ENCODE results near the gene CSNK2B.

The CSNK2B gene

DNA sequence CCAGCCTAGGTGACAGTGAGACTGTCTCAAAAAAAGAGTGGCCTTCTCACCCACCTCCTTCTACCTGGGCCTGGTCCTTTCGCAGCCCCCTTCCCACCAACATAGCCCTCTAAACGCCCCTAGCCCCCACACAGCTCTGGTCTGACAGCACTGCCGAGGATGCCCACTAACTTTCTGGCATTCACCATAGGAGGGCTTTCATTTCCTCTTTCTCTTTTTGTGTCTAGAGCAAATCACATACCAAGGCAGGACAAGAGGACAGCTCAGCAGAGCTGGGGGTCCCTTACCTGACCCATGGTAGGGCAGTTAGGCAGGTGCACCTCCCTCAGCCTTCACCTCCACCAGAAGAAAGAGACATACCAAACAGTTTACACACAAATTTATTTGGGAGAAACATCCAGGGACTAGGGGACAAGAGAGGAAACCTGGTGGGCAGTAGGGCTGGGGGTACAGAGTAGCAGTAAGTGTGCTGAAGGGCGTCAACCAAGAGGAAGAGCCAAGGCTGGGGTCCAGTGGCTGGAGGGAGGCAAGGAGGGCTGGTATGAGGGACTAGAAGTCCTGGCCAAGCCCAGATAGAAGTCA lies 10.5 kb downstream of the CSNK2B start:
- ChIA-PET POLR2A (no interaction called here), CTCF (interaction anchor here (1.1 kb wide), 1 partner anchor 276 kb away, joined by 5 read pairs; no protein-coding TSS in a partner anchor)
- TF ChIP-seq, protein P1, sequence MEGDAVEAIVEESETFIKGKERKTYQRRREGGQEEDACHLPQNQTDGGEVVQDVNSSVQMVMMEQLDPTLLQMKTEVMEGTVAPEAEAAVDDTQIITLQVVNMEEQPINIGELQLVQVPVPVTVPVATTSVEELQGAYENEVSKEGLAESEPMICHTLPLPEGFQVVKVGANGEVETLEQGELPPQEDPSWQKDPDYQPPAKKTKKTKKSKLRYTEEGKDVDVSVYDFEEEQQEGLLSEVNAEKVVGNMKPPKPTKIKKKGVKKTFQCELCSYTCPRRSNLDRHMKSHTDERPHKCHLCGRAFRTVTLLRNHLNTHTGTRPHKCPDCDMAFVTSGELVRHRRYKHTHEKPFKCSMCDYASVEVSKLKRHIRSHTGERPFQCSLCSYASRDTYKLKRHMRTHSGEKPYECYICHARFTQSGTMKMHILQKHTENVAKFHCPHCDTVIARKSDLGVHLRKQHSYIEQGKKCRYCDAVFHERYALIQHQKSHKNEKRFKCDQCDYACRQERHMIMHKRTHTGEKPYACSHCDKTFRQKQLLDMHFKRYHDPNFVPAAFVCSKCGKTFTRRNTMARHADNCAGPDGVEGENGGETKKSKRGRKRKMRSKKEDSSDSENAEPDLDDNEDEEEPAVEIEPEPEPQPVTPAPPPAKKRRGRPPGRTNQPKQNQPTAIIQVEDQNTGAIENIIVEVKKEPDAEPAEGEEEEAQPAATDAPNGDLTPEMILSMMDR (IDR thresholded peaks at IDR 0.05; ENCODE audit: insufficient read depth, low read length, missing control alignments): no peak
- H3K4me3 ChIP-seq (ENCODE audit: low read depth, low read length): no peak overlapping the region
- no peak for DNase-seq (ENCODE audit: low read depth, low spot score)

DNA sequence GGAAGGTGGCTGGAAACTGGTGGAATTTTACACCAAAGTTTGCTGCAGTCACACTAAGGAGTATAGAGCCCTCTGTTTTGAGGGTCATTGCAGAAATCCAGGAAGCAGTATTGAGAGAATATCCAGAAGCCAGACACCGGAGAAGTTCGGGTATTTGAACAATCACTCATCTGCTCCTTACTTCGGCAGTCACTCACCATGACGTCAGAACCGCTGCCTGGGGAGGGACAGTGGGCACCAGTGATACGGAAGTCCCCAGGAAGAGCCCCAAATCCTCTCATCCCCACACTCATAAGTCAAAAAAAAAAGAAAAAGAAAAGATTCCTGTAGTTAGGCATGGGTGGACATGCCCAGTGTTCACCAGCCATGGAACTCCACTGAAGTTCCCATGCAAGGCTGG lies 11.0 kb downstream of the CSNK2B start:
- no peak for DNase-seq (ENCODE audit: low read depth, low spot score)
- ChIA-PET CTCF (interaction anchor here (0.9 to 4.9 kb wide), 4 partner anchors 93 to 275 kb away, joined by 3 to 60 read pairs (median 12); no protein-coding TSS in a partner anchor), POLR2A (no interaction called here)

DNA sequence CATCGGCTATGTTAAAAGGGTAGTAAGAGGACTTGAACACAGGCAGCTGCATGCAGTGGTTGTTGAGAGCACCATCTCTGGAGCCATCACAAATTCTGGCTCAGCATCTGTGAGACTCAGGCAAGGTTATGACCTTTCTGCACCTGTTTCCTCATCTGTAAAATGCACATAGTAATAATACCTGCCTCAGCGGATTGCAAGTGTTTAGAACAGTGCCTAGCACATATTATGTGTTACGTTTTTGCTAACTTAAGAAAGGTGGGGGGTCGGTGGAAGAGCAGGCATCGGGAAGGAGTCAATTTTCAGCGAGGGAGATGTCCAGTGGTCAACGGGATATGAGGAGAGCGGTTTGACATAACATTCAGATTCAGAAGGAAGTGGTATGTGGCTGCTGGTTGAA lies 12.1 kb downstream of the CSNK2B start:
- TF ChIP-seq, protein P1 (IDR thresholded peaks at IDR 0.05; ENCODE audit: insufficient read depth, low read length, missing control alignments): no peak
- ChIA-PET CTCF (interaction anchor here (0.8 to 4.9 kb wide), 8 partner anchors 10 to 274 kb away, joined by 3 to 60 read pairs (median 8); partner anchors contain the start of gene NEU1), POLR2A (no interaction called here)
- no peak for DNase-seq (ENCODE audit: low read depth, low spot score)
- H3K4me3 ChIP-seq (ENCODE audit: low read depth, low read length): no peak overlapping the region

More for the DNA sequence above, 11.0 kb downstream of the CSNK2B start:
- H3K4me3 ChIP-seq (ENCODE audit: low read depth, low read length): no peak overlapping the region
- TF ChIP-seq, protein P1 (IDR thresholded peaks at IDR 0.05; ENCODE audit: insufficient read depth, low read length, missing control alignments): no peak

DNA sequence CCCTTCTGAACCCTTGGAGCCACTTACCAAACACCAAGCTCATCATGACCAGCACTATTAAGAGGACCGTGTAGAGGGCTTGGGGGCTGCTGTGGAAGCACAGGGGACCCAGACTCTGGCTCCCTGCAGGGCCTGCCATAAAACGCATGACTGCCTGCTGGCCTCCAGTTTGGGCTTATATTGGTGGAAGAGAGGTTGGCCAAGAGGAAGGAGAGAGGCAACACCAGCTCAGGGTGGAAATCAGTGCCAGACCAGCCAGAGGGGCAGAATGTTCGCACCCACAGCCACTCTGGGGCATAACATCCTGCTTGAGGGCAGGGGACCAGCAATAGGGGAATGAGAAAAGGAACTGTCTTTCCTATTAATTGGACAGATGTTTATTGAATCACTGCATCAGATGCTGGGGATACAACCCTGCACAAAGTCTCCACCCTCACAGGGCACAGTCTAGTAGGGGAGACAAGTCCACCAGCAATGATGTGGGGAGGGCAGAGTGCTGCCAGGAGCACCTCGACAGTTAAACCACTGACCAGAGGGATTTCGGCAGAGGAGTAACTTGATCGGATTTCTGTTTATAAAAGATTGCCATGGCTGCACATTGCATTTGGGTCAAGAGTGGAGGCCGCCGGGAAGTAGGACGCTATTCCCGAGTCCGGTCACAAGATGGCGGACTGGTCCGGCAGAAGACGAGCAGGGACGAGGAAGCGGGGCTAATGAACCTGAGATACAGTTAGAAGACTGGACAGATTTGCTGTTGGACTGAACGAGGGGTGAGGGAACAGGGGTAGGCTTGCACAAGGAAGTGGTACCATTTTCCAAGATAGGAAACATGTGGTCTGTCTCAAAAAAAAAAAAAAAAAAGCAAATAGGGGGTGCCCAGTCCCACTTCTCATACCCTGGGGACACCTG lies 14.6 kb downstream of the CSNK2B start, which contains the start of gene LY6G5C:
Gene LY6G5C (minus strand): TSS at position 842 of the 909 bp plus-strand sequence. CDS start 694 bp downstream, at position 148.
- POLR2A ChIA-PET: interaction anchor here (0.6 to 1.1 kb wide), 3 partner anchors 67 to 147 kb away, joined by 3 to 4 read pairs (median 4); partner anchors contain the start of gene HSPA1B
- H3K4me3 ChIP-seq (ENCODE audit: low read depth, low read length): peak within 1 kb of the TSS; percentile 58
- TF ChIP-seq, protein P1 (IDR thresholded peaks at IDR 0.05; ENCODE audit: insufficient read depth, low read length, missing control alignments): peak; percentile 78
- DNase-seq (ENCODE audit: low read depth, low spot score): peak; percentile 64
- CTCF ChIA-PET: interaction anchor here (0.6 to 4.9 kb wide), 33 partner anchors 8 to 276 kb away, joined by 3 to 60 read pairs (median 5); partner anchors contain the start of genes ABHD16A, C6orf47, GPANK1 and HSPA1B

DNA sequence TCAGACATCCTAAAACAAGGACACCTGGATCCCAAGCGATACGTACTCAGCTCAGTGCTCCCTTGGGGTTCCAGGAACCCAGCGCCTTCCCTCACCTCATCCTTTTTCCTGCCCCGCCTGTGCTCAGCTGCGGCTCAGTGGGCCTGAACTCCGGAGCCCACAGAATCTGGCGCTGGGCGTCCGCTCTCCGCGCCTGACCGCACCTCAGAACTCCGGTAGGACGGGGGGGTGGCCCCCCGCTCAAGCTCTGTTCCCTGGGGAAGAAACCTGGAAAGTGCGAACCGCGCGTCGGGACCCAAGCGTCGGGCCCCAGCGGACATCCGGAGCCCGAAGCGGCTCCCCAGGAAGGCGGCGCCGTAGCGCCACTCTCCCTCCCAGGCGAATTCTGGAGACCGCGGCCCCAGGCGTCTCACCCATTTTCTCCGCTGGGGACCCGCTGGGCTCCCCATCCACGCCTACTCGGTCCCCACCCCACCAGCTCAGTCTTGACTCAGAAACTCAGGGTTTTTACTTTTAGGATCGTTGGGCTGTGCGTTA lies 15.3 kb downstream of the CSNK2B start:
- TF ChIP-seq, protein P1 (IDR thresholded peaks at IDR 0.05; ENCODE audit: insufficient read depth, low read length, missing control alignments): peak; percentile 21
- POLR2A ChIA-PET: interaction anchor here (0.6 kb wide), 1 partner anchor 66 kb away, joined by 4 read pairs; no protein-coding TSS in a partner anchor
- H3K4me3 ChIP-seq (ENCODE audit: low read depth, low read length): peak overlapping the region; percentile 58
- CTCF ChIA-PET: interaction anchor here (0.6 to 4.9 kb wide), 23 partner anchors 10 to 275 kb away, joined by 3 to 60 read pairs (median 6); partner anchors contain the start of genes ABHD16A, C6orf47, GPANK1 and HSPA1B
- DNase-seq (ENCODE audit: low read depth, low spot score): no peak
